Stimulated activated naive B cell treated with anti-CD40 and anti-IgM and Interleukin-4, amounts not matched to agents 10 μg/mL and 1 μg/mL and 100 μg/mL, for 72 hours (primary cell): ENCODE data around the gene CCDC192.

Experiments
- ATAC-seq, 2 donors: fragments of 150-1000 bp; cut with Tn5 transposase; replicated peaks; 2 replicates each; pipeline ENCODE4 v1.10.0; 2021; ENCODE audit warnings: moderate library complexity in 1 of 2
- DNase-seq: peaks from one replicate; pipeline ENCODE4 v3.0.0; 2021
- H3K27ac Mint-ChIP-seq: one replicate; pipeline ENCODE4 v1.8.0; 2022; ENCODE audit warnings: mild to moderate bottlenecking, mixed read lengths
- H3K27me3 Mint-ChIP-seq, 2 donors: one replicate each; pipeline ENCODE4 v1.8.0; 2022; ENCODE audit warnings: mixed read lengths in 2 of 2
- H3K36me3 Mint-ChIP-seq, 2 donors: one replicate each; pipeline ENCODE4 v1.8.0; 2022; ENCODE audit warnings: mixed read lengths in 2 of 2, mild to moderate bottlenecking in 1 of 2
- H3K4me1 Mint-ChIP-seq, 2 donors: one replicate each; pipeline ENCODE4 v1.8.0; 2022; ENCODE audit warnings: mixed read lengths in 2 of 2, mild to moderate bottlenecking in 1 of 2
- H3K4me3 Mint-ChIP-seq, 2 donors: one replicate each; pipeline ENCODE4 v1.8.0; 2022; ENCODE audit warnings: mild to moderate bottlenecking in 2 of 2, mixed read lengths in 2 of 2, moderate library complexity in 1 of 2
- H3K9me3 Mint-ChIP-seq, 2 donors: one replicate each; pipeline ENCODE4 v1.8.0; 2022; ENCODE audit warnings: mixed read lengths in 2 of 2, mild to moderate bottlenecking in 1 of 2

The CCDC192 gene

GRCh38 chr5:127867022-127867783 is 164.0 kb downstream of the CCDC192 start:
- ATAC-seq, result peak; percentile 36 to 54
- Mint-ChIP-seq H3K27ac (no peak overlapping the region), H3K36me3 (no peaks in the 10 kb centered on the region), H3K27me3 (no peaks in the 10 kb centered on the region), H3K9me3 (no peaks in the 10 kb centered on the region), H3K4me3 (no peak overlapping the region), H3K4me1 (peaks cover 0 to 6% of the 10 kb centered on the region in 2 donors)
- DNase-seq, result no peak

DNA sequence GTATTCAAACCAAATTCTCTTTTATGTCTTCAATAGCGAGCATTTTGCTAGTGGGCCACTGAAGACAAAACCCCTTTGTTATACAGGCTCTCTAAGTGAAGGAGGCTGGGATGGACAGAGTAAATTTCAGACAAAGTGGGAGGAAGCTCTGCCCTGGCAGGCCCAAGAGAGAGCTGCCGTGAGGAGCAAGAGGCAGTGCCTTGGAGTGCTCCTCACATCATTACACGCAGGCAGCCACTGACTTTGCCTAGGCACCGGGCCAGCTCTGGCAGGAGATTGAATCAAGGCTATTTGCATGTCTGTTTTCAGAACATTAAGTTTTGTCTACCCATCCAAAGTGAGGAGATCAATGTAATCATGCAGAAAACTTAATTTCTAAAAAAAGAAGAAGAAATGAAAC is 167.7 kb downstream of the CCDC192 start:
- peaks cover 0 to 6% of the 10 kb centered on the region in 2 donors for H3K4me1 Mint-ChIP-seq
- H3K36me3 Mint-ChIP-seq, result no peaks in the 10 kb centered on the region
- DNase-seq (no peak), ATAC-seq (no peak)
- H3K27me3 Mint-ChIP-seq, result no peaks in the 10 kb centered on the region
- H3K9me3 Mint-ChIP-seq, result no peaks in the 10 kb centered on the region
- H3K27ac Mint-ChIP-seq, result no peak overlapping the region
- no peak overlapping the region for H3K4me3 Mint-ChIP-seq

- ATAC-seq, result no peak
- no peaks in the 10 kb centered on the region for H3K27me3 Mint-ChIP-seq
- H3K9me3 Mint-ChIP-seq, result no peaks in the 10 kb centered on the region
- H3K4me3 Mint-ChIP-seq, result no peak overlapping the region
- H3K36me3 Mint-ChIP-seq, result no peaks in the 10 kb centered on the region
- DNase-seq, result no peak
- H3K4me1 Mint-ChIP-seq, result peaks cover 0 to 6% of the 10 kb centered on the region in 2 donors
- H3K27ac Mint-ChIP-seq, result no peak overlapping the region
Observed at GRCh38 chr5:127871503-127872153, 168.4 kb downstream of the CCDC192 start.

- no peak for ATAC-seq
- no peaks in the 10 kb centered on the region for H3K27me3 Mint-ChIP-seq
- no peak overlapping the region for H3K27ac Mint-ChIP-seq
- no peak overlapping the region for H3K4me3 Mint-ChIP-seq
- H3K36me3 Mint-ChIP-seq, result no peaks in the 10 kb centered on the region
- DNase-seq, result no peak
- H3K4me1 Mint-ChIP-seq, result peaks cover 0 to 4% of the 10 kb centered on the region in 2 donors
- H3K9me3 Mint-ChIP-seq, result no peaks in the 10 kb centered on the region
Observed at GRCh38 chr5:127872494-127872893, 169.3 kb downstream of the CCDC192 start.

GRCh38 chr5:127875235-127876021 is 172.2 kb downstream of the CCDC192 start:
- H3K27me3 Mint-ChIP-seq, result peaks cover 0 to 6% of the 10 kb centered on the region in 2 donors
- ATAC-seq, result peak; percentile 88 to 94
- DNase-seq, result peak; percentile 1
- no peak overlapping the region for H3K27ac Mint-ChIP-seq
- no peak overlapping the region for H3K4me3 Mint-ChIP-seq
- no peaks in the 10 kb centered on the region for H3K4me1 Mint-ChIP-seq
- H3K9me3 Mint-ChIP-seq, result peaks cover 0 to 1% of the 10 kb centered on the region in 2 donors
- H3K36me3 Mint-ChIP-seq, result no peaks in the 10 kb centered on the region

DNA sequence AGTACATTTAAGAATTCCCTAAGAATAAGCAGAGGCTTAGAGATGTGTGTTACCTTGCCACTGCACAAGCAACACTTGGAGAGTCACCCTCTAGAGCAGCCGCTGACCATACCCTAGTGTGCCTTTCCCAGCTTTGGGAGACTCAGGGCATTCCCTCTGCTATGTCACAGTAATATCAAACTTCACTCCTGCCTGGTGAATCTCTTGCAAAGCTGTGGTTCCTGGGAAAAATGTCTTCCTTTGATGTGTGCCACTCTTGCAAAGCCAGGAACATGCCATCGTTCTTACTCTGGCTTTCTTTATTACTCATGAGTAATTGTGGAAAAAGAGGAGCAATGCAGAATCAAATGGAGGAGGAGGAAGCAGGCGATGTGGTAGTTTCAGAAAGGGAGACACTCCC is 173.2 kb downstream of the CCDC192 start:
- peaks cover 0 to 6% of the 10 kb centered on the region in 2 donors for H3K27me3 Mint-ChIP-seq
- no peaks in the 10 kb centered on the region for H3K36me3 Mint-ChIP-seq
- H3K27ac Mint-ChIP-seq, result no peak overlapping the region
- peaks cover 0 to 1% of the 10 kb centered on the region in 2 donors for H3K9me3 Mint-ChIP-seq
- DNase-seq (no peak), ATAC-seq (no peak)
- no peak overlapping the region for H3K4me3 Mint-ChIP-seq
- H3K4me1 Mint-ChIP-seq, result no peaks in the 10 kb centered on the region

DNA sequence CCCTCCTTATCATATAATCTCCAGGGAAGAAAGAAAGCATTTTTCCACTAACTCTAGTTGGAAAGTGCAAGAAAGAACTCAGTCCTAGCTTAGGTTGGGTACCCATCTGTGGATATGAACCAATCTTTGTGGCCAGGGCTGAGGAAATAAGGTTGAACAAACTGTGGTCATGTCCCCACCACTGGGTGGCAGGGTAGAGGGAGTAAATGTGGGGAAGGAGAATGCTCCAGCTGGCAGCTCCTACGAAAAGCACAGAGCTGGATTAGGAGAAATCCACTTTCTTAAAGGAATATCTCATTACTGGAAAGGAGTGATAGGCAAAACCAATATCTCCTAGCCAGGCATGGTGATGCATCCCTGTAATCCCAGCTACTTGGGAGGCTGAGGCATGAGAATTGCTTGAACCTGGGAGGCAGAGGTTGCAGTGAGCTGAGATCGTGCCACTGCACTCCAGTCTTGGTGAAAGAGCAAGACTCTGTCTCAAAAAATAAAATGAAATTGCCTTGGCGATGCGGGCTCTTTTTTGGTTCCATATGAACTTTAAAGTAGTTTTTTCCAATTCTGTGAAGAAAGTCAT is 175.1 kb downstream of the CCDC192 start:
- ATAC-seq, result no peak
- Mint-ChIP-seq H3K4me1 (no peaks in the 10 kb centered on the region), H3K4me3 (no peak overlapping the region), H3K27ac (no peak overlapping the region), H3K36me3 (no peaks in the 10 kb centered on the region), H3K9me3 (peaks cover 0 to 1% of the 10 kb centered on the region in 2 donors), H3K27me3 (peaks cover 0 to 6% of the 10 kb centered on the region in 2 donors)
- DNase-seq, result no peak

GRCh38 chr5:127884416-127884815 is 181.2 kb downstream of the CCDC192 start:
- no peak overlapping the region for H3K4me3 Mint-ChIP-seq

GRCh38 chr5:127885176-127885575 is 182.0 kb downstream of the CCDC192 start:
- Mint-ChIP-seq H3K4me1 (no peaks in the 10 kb centered on the region), H3K27ac (no peak overlapping the region), H3K4me3 (no peak overlapping the region), H3K27me3 (no peaks in the 10 kb centered on the region), H3K36me3 (no peaks in the 10 kb centered on the region), H3K9me3 (no peaks in the 10 kb centered on the region)
- DNase-seq, result no peak
- ATAC-seq, result no peak

More at GRCh38 chr5:127884416-127884815, 181.2 kb downstream of the CCDC192 start:
- Mint-ChIP-seq H3K27ac (no peak overlapping the region), H3K4me1 (no peaks in the 10 kb centered on the region), H3K36me3 (no peaks in the 10 kb centered on the region), H3K9me3 (no peaks in the 10 kb centered on the region), H3K27me3 (no peaks in the 10 kb centered on the region)
- ATAC-seq, result no peak
- no peak for DNase-seq

DNA sequence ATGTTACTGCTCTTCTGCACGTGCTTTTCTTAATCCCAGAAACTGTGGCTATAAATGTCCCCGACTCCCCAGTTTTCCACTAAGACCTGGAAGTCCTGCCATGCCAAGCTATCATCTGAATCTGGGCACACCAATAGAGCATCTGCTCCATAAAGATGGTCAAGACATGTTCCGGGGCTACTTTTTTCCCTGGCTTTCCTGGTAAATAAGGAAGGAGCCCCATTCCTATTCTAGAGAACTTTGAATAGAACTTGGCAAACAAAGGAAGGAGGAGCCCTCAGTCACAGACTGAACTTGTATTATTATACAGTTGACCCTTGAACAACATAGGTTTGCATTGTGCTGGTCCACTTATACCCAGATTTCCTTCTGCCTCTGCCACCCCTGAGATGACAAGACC is 182.9 kb downstream of the CCDC192 start:
- ATAC-seq (no peak), DNase-seq (no peak)
- H3K36me3 Mint-ChIP-seq, result no peaks in the 10 kb centered on the region
- H3K9me3 Mint-ChIP-seq, result no peaks in the 10 kb centered on the region
- H3K27ac Mint-ChIP-seq, result no peak overlapping the region
- H3K4me1 Mint-ChIP-seq, result no peaks in the 10 kb centered on the region
- H3K27me3 Mint-ChIP-seq, result no peaks in the 10 kb centered on the region
- H3K4me3 Mint-ChIP-seq, result no peak overlapping the region

GRCh38 chr5:127887282-127887681 is 184.1 kb downstream of the CCDC192 start:
- Mint-ChIP-seq H3K9me3 (no peaks in the 10 kb centered on the region), H3K36me3 (no peaks in the 10 kb centered on the region), H3K27ac (no peak overlapping the region), H3K4me1 (no peaks in the 10 kb centered on the region), H3K27me3 (peaks cover 0 to 4% of the 10 kb centered on the region in 2 donors), H3K4me3 (no peak overlapping the region)
- ATAC-seq (no peak), DNase-seq (no peak)

GRCh38 chr5:127891942-127892341 is 188.8 kb downstream of the CCDC192 start:
- H3K4me1 Mint-ChIP-seq, result no peaks in the 10 kb centered on the region
- no peak overlapping the region for H3K4me3 Mint-ChIP-seq
- H3K9me3 Mint-ChIP-seq, result no peaks in the 10 kb centered on the region
- ATAC-seq, result no peak
- no peak for DNase-seq
- H3K27me3 Mint-ChIP-seq, result peaks cover 0 to 4% of the 10 kb centered on the region in 2 donors
- no peaks in the 10 kb centered on the region for H3K36me3 Mint-ChIP-seq
- H3K27ac Mint-ChIP-seq, result no peak overlapping the region

GRCh38 chr5:127892467-127893207 is 189.4 kb downstream of the CCDC192 start:
- Mint-ChIP-seq H3K36me3 (no peaks in the 10 kb centered on the region), H3K4me3 (no peak overlapping the region), H3K27me3 (peaks cover 0 to 4% of the 10 kb centered on the region in 2 donors), H3K9me3 (no peaks in the 10 kb centered on the region), H3K27ac (no peak overlapping the region), H3K4me1 (no peaks in the 10 kb centered on the region)
- DNase-seq (no peak), ATAC-seq (no peak)

DNA sequence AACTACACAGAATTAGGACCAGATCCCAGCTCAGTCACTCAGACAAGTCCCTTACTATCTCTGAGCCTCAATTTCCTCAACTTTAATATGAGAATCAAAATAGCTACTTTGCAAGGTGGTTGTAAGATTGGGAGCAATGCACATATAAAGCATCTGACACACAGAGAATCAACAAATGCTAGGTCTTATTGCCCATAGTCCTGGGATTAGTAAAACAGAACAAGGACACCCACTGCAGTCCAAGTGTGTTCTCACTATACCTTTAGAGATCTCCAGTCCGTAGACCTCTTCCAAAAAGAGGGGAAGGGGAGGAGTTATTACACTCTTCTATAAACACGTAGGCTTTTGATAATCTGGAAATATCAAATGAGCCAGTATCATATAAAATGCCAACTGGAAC is 190.0 kb downstream of the CCDC192 start:
- Mint-ChIP-seq H3K27ac (no peak overlapping the region), H3K36me3 (no peaks in the 10 kb centered on the region), H3K27me3 (peaks cover 0 to 4% of the 10 kb centered on the region in 2 donors), H3K4me1 (no peaks in the 10 kb centered on the region), H3K4me3 (no peak overlapping the region), H3K9me3 (no peaks in the 10 kb centered on the region)
- DNase-seq (no peak), ATAC-seq (no peak)
